Colonic mucosa (tissue), 4 donors: ENCODE results near the gene CCN6. TPM values are rescaled to one million over a fixed set of nuclear protein-coding genes. Genes with fewer than 3 reads are reported as not detected.

Source experiments
- DNase-seq: peaks from one replicate; pipeline ENCODE4 v3.0.0-alpha.2; 2020
- H3K27ac ChIP-seq: fragments of 200-600 bp; one replicate; pipeline ENCODE4 v1.8.0; 2021
- H3K27me3 ChIP-seq: fragments of 200-600 bp; one replicate; pipeline ENCODE4 v1.8.0; 2021
- H3K36me3 ChIP-seq: fragments of 200-600 bp; one replicate; pipeline ENCODE4 v1.8.0; 2021
- H3K4me1 ChIP-seq: fragments of 200-600 bp; one replicate; pipeline ENCODE4 v1.8.0; 2021; ENCODE audit warnings: mild to moderate bottlenecking
- H3K4me3 ChIP-seq: fragments of 200-600 bp; one replicate; pipeline ENCODE4 v1.8.0; 2021
- H3K9ac ChIP-seq, 2 donors: one replicate each; pipeline ENCODE4 v1.7.0; 2013; ENCODE audit warnings: control low read depth in 2 of 2, low read depth in 2 of 2, low read length in 2 of 2
- H3K9me3 ChIP-seq: fragments of 200-600 bp; one replicate; pipeline ENCODE4 v1.8.0; 2021
- intact Hi-C: fragments of 100-400 bp; cut with DNase I; formaldehyde crosslinking; loops from one replicate; pipeline ENCODE4 v1.14.1; 2022
- total RNA-seq, 2 donors: library from RNA; stranded (reverse); fragmentation: NEBNext Ultra II Directional in 1 of 2; extraction: Animal tissue kit (Norgen Biotek cat#: 25700) in 1 of 2; gene quantifications; one replicate each; pipeline ENCODE4 v1.2.1, GENCODE V29; 2021
- TF ChIP-seq, protein P1 (sequence below): fragments of 200-600 bp; IDR thresholded peaks from one replicate; pipeline ENCODE4 v1.8.0; 2022; ENCODE audit warnings: antibody characterized with exemption, mild to moderate bottlenecking
- donor health status: healthy.
- donor health status: DM: no; HTN: no; CAD: no.
- donor health status: DM: no; HTN: no; CAD: no.

CCN6 gene
- total RNA-seq, 2 donors from 2014 or later = not detected

DNA sequence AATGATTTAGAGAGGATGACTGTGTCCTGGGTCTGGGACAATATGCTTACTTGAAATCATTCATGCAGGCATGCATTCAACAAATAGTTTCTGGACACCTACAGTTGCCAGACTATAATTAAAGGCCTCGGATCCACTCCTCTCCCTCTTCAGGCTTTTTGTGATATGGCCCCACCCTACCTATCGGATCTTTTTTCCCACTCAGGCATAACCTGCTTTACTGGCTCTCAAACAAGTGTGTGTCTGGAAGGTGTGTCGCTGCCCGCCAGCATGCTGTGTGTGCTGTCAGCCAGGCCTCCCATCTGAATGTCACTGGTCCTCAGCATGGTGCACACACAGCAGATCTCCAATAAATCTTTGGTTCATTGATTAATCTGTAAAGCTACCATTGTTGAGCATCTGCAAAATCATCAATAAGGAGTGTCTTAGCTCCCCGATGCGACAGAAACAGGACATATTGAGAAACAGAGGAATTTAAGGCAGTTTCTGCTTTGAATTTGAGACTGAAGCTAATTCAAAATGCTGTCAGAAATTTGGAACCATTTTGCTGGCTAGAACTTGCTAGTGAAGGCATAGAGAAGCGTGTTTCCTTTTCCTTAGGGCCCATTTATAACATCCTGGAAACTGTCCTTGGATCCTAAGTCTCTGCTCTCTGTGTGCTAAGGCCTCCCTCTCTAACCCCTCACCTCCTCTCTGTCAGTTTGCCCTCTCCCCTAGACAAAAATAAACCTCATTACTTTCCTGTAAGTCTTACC is 23.5 kb upstream of the CCN6 start:
- Histone ChIP-seq H3K27me3 (no peaks in the 10 kb centered on the region), H3K4me3 (no peak overlapping the region), H3K9ac (no peak overlapping the region), H3K27ac (no peak overlapping the region), H3K36me3 (no peaks in the 10 kb centered on the region), H3K4me1 (no peaks in the 10 kb centered on the region), H3K9me3 (no peaks in the 10 kb centered on the region)
- intact Hi-C loops = no loop called here
- TF ChIP-seq, protein P1, sequence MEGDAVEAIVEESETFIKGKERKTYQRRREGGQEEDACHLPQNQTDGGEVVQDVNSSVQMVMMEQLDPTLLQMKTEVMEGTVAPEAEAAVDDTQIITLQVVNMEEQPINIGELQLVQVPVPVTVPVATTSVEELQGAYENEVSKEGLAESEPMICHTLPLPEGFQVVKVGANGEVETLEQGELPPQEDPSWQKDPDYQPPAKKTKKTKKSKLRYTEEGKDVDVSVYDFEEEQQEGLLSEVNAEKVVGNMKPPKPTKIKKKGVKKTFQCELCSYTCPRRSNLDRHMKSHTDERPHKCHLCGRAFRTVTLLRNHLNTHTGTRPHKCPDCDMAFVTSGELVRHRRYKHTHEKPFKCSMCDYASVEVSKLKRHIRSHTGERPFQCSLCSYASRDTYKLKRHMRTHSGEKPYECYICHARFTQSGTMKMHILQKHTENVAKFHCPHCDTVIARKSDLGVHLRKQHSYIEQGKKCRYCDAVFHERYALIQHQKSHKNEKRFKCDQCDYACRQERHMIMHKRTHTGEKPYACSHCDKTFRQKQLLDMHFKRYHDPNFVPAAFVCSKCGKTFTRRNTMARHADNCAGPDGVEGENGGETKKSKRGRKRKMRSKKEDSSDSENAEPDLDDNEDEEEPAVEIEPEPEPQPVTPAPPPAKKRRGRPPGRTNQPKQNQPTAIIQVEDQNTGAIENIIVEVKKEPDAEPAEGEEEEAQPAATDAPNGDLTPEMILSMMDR = no peak
- peak; percentile 29 for DNase-seq

DNA sequence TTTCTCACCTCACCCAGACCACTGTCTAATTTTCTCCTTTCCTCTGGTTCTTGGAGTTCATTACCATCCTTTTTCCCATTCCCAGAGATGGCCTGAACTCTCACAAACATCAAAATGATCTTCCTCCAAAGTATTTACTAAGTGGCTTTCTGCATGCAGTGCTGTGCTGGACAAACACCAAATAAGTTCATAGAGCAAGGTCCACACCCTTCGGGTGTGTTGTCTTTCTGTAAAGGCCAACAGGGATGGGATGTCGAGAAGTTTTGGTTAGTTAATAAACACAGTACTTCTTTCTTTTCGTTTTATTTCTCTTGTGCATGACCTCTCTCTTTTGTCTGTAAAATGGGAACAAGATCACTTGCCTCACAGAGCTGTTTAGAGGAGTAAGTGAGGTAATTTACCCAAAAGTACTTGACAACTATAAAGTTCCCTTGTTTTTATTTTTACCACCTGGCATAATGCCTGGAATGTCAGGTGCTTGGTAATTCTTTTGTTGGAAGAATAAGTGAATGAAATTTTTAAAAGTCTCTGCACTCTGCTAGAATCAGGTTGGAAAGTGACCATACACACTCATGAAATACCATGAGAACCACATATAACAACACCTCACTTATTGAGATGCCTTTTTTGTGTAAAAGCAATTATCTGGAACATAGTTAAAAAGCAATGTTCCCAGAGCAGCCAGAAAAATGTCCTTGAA is 22.8 kb upstream of the CCN6 start:
- intact Hi-C loops = no loop called here
- H3K9ac ChIP-seq = no peak overlapping the region
- no peaks in the 10 kb centered on the region for H3K36me3 ChIP-seq
- H3K27ac ChIP-seq = no peak overlapping the region
- no peaks in the 10 kb centered on the region for H3K27me3 ChIP-seq
- DNase-seq = no peak
- no peak overlapping the region for H3K4me3 ChIP-seq
- H3K4me1 ChIP-seq = no peaks in the 10 kb centered on the region
- no peaks in the 10 kb centered on the region for H3K9me3 ChIP-seq
- TF ChIP-seq, protein P1 = no peak

DNA sequence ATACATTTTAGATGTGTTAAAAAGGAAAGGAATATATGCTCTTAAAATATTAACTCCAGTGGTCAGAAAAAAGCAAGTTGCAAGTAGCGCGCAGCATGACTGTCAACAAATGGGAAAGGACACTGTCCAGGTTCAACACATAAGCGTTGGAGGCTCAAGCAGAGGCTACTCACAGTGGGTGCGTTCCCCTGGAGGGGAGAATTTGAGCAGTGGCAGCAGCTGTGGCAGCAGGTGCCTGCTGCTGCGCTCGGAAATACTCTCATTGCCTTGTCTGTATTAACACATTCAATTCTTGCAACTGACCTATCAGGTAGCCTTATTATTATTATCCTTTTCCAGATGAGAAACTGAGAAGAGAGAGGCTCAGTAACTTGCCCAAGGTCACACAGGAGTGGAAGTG is 21.9 kb upstream of the CCN6 start:
- no peak for DNase-seq
- TF ChIP-seq, protein P1 = no peak
- H3K9ac ChIP-seq = no peak overlapping the region
- no peaks in the 10 kb centered on the region for H3K9me3 ChIP-seq
- H3K4me3 ChIP-seq = no peak overlapping the region
- no peak overlapping the region for H3K27ac ChIP-seq
- no peaks in the 10 kb centered on the region for H3K36me3 ChIP-seq
- H3K4me1 ChIP-seq = no peaks in the 10 kb centered on the region
- intact Hi-C loops = no loop called here
- H3K27me3 ChIP-seq = no peaks in the 10 kb centered on the region

DNA sequence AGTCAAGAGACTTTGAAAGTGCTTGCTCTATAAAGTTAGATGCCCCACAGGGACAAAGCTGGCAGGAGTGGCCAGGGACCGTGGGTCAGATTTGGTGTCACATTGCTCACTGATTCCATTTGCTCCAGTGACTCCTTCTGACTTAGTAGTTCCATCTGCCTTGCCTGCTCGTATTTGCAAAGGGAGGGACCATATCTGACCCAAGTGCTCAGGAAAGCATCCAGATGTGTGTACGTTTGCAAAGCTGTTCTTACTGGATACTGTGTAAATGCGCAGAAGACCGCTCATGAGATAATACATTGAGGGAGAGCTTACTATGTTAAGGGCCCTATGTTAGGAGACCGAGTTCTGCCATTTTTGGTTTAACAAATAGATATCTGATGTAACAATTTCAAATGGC is 21.2 kb upstream of the CCN6 start:
- no peak for DNase-seq
- TF ChIP-seq, protein P1 = no peak
- Histone ChIP-seq H3K27ac (no peak overlapping the region), H3K9me3 (no peaks in the 10 kb centered on the region), H3K36me3 (no peaks in the 10 kb centered on the region), H3K27me3 (no peaks in the 10 kb centered on the region), H3K9ac (no peak overlapping the region), H3K4me3 (no peak overlapping the region), H3K4me1 (no peaks in the 10 kb centered on the region)
- intact Hi-C loops = no loop called here

DNA sequence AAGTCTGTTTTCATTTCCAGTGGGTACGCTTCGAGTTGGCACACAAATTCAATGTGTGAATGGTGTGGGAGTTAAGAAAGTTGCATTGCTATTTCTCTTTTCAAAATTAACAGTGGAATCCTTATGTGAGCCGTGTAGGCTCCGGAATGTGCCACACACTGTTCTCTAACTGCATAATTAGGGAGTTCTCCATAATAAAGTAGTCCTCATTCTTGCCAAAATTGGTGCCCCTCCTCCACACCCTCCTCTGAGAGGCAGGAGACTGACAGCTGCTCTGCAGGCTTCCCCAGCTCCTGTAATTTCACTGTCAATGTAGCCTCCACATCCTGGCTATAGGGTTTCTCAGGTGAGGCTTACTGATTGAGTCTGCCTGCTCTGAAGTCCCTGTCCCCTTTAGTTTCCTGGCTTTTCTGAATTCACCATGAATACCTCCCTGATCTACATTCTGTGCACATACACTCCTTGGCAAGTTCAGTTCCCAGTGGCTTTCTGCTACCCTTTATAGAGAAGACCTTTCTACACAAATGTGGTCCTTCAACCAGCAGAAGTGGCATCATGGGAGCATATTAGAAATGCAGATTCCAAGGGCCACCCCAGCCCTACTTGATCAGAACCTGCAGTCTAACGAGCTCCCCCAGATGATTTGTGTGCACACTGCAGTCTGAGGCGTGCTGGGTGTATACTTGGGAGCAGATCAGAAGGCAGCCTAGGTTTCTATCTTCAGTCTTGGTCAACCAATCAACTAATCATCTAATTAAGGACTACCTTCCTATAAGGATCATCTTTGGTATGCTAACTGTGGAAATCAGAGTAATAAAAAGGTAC is 19.9 kb upstream of the CCN6 start:
- Histone ChIP-seq H3K27ac (no peak overlapping the region), H3K9ac (no peak overlapping the region), H3K4me1 (no peaks in the 10 kb centered on the region), H3K9me3 (no peaks in the 10 kb centered on the region), H3K4me3 (no peak overlapping the region), H3K36me3 (no peaks in the 10 kb centered on the region), H3K27me3 (no peaks in the 10 kb centered on the region)
- TF ChIP-seq, protein P1 = no peak
- intact Hi-C loops = no loop called here
- no peak for DNase-seq
